Activated B cell treated with CpG ODN at 0.5 μM for 24 hours (primary cell): ENCODE data around the gene FAM193B. TPM values are rescaled to one million over a fixed set of nuclear protein-coding genes. Genes with fewer than 3 reads are reported as not detected.
"Not testable (repeated sequence)": the region's sequence is repeated elsewhere in the genome, so short reads cannot be mapped to it uniquely, and the experiment has no call there.

Experiments used
- ATAC-seq: fragments of 200-7000 bp; cut with Tn5 transposase; one replicate; pipeline ENCODE4 v1.10.0; 2021; ENCODE audit warnings: low read depth, mild to moderate bottlenecking, moderate library complexity
- CTCF ChIA-PET: fragments of 350-600 bp; sonication (Branson Sonifier 250); formaldehyde crosslinking; loops from one replicate; lab custom pipeline; 2021; ENCODE audit warnings: antibody characterized with exemption; lab: Charles Lee
- POLR2A ChIA-PET: fragments of 350-600 bp; sonication (Branson Sonifier 250); formaldehyde crosslinking; loops from one replicate; lab custom pipeline; 2021; ENCODE audit warnings: antibody characterized with exemption; lab: Charles Lee
- DNase-seq: peaks from one replicate; pipeline ENCODE4 v3.0.0; 2022
- H3K27ac Mint-ChIP-seq: one replicate; pipeline ENCODE4 v1.8.0; 2020; ENCODE audit warnings: mixed read lengths
- H3K27me3 Mint-ChIP-seq: one replicate; pipeline ENCODE4 v1.8.0; 2021; ENCODE audit warnings: mixed read lengths
- H3K36me3 Mint-ChIP-seq: one replicate; pipeline ENCODE4 v1.8.0; 2021; ENCODE audit warnings: low read depth, mixed read lengths
- H3K4me1 Mint-ChIP-seq: one replicate; pipeline ENCODE4 v1.8.0; 2021; ENCODE audit warnings: mixed read lengths
- H3K4me3 Mint-ChIP-seq: one replicate; pipeline ENCODE4 v1.8.0; 2020; ENCODE audit warnings: mild to moderate bottlenecking, mixed read lengths
- H3K9me3 Mint-ChIP-seq: one replicate; pipeline ENCODE4 v1.8.0; 2020; ENCODE audit warnings: mixed read lengths
- CTCF ChIP-seq: fragments of 200-600 bp; IDR thresholded peaks from one replicate; pipeline ENCODE4 v1.8.0; 2022; ENCODE audit warnings: antibody characterized with exemption, mild to moderate bottlenecking
- intact Hi-C: fragments of 100-400 bp; cut with micrococcal nuclease; formaldehyde crosslinking; loops from one replicate; pipeline ENCODE4 v1.15.1; 2024
- total RNA-seq: library from RNA; stranded (reverse); gene quantifications from 2 replicates; pipeline ENCODE4 v1.2.3, GENCODE V29; 2022

FAM193B gene
- total RNA-seq, 1 donor from 2014 or later = 121 TPM

GRCh38 chr5:177536386-177536785 is 18.0 kb downstream of the FAM193B start:
- ATAC-seq = no peak
- Mint-ChIP-seq H3K4me3 (no peak overlapping the region), H3K27ac (no peak overlapping the region), H3K27me3 (no peaks in the 10 kb centered on the region), H3K4me1 (no peaks in the 10 kb centered on the region), H3K36me3 (peaks cover 69% of the 10 kb centered on the region), H3K9me3 (no peaks in the 10 kb centered on the region)
- intact Hi-C loops = no loop called here
- CTCF ChIA-PET = no interaction called here
- DNase-seq = no peak
- TF ChIP-seq CTCF = no peak
- POLR2A ChIA-PET = no interaction called here

DNA sequence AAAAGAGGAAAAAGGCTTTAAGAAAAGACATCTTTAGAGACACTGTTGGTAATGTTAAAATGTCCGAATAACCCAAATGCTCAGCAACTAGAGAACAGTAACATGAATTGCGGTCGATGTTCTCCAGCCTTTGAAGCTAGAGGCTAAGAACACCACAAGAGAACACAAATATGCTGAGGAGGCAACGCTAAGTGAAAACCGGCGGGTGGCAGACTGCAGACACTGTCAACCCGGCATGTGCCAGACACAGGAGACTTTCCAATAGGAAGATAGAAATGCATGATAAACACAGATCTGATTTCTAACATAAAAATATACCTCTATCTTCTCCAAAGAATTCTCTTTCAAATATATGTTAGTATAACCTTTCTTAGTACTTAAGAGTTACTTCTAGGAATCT is 19.2 kb downstream of the FAM193B start:
- H3K9me3 Mint-ChIP-seq = no peaks in the 10 kb centered on the region
- no peaks in the 10 kb centered on the region for H3K4me1 Mint-ChIP-seq
- ChIA-PET CTCF (no interaction called here), POLR2A (no interaction called here)
- H3K27me3 Mint-ChIP-seq = no peaks in the 10 kb centered on the region
- DNase-seq (no peak), ATAC-seq (no peak)
- H3K36me3 Mint-ChIP-seq = peaks cover 75% of the 10 kb centered on the region
- TF ChIP-seq CTCF = no peak
- no peak overlapping the region for H3K4me3 Mint-ChIP-seq
- H3K27ac Mint-ChIP-seq = no peak overlapping the region
- intact Hi-C loops = no loop called here

DNA sequence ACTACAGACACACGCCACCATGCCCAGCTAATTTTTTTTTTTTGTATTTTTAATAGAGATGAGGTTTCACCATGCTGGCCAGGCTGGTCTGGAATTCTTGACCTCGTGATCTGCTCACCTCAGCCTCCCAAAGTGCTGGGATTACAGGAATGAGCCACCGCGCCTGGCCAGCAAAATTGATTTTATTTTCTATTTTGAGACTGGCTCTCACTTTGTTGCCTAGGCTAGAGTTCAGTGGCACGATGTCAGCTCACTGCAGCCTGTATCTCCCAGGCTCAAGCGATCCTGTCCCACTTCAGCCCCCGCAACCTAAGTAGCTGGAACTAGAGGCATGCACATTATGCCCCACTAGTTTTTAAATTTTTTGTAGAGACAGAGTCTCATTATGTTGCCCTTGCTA is 19.9 kb downstream of the FAM193B start:
- CTCF ChIA-PET = not testable (repeated sequence)

DNA sequence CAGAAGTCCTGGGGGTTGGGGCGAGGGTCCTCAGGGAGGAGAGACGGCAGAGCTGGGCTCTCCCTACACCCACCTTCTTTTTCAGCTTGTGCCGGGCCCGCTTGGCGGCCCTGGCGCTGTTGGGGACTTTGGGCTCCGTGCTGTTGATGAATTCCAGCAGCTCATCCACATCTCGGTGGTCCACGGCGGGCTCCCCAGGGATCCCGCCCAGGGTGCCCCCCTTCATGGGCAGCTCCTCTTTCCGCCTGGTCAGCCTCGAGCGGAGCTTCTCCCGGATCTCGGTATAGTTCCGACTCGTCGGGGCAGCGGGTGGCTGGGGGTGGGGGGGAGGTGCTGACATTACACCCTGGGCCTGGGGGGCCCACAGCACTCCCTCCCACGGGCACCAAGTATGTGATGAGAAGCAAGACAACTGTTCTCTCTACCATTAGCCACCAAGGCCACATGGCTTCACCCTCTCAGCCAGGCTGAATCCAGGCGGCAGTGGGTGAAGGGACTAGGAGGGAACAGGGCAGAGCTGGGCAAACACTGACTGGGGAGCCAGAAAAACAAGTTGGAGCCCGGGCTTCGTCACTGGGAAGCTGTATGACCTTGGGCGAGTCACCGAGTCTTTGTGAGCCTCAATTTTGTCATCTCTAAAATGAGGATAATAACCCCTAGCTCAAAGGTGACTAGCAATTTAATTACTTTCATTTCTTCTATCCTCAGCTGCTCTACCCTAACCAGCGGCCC is 23.0 kb downstream of the FAM193B start:
- H3K27ac Mint-ChIP-seq = no peak overlapping the region
- no peaks in the 10 kb centered on the region for H3K27me3 Mint-ChIP-seq
- TF ChIP-seq CTCF = no peak
- H3K4me1 Mint-ChIP-seq = no peaks in the 10 kb centered on the region
- no peak overlapping the region for H3K4me3 Mint-ChIP-seq
- intact Hi-C loops = no loop called here
- DNase-seq (no peak), ATAC-seq (no peak)
- ChIA-PET CTCF (interaction anchor here (0.8 kb wide), 1 partner anchor 10 kb away, joined by 3 read pairs; no protein-coding TSS in a partner anchor), POLR2A (interaction anchor here (0.6 kb wide), 1 partner anchor 28 kb away, joined by 4 read pairs; no protein-coding TSS in a partner anchor)
- peaks cover 49% of the 10 kb centered on the region for H3K36me3 Mint-ChIP-seq
- no peaks in the 10 kb centered on the region for H3K9me3 Mint-ChIP-seq

More for the DNA sequence above, 19.9 kb downstream of the FAM193B start:
- peaks cover 73% of the 10 kb centered on the region for H3K36me3 Mint-ChIP-seq
- H3K9me3 Mint-ChIP-seq, H3K27ac Mint-ChIP-seq, H3K4me1 Mint-ChIP-seq, ATAC-seq, H3K4me3 Mint-ChIP-seq, POLR2A ChIA-PET, H3K27me3 Mint-ChIP-seq, intact Hi-C loops, DNase-seq: not testable (repeated sequence)

GRCh38 chr5:177530638-177531037 is 23.7 kb downstream of the FAM193B start:
- POLR2A ChIA-PET = interaction anchor here (0.6 kb wide), 1 partner anchor 27 kb away, joined by 4 read pairs; no protein-coding TSS in a partner anchor
- H3K27ac Mint-ChIP-seq = no peak overlapping the region
- no peaks in the 10 kb centered on the region for H3K4me1 Mint-ChIP-seq
- ATAC-seq (no peak), DNase-seq (no peak)
- no peak for TF ChIP-seq CTCF
- CTCF ChIA-PET = interaction anchor here (0.8 kb wide), 1 partner anchor 9 kb away, joined by 3 read pairs; no protein-coding TSS in a partner anchor
- intact Hi-C loops = no loop called here
- peaks cover 46% of the 10 kb centered on the region for H3K36me3 Mint-ChIP-seq
- H3K27me3 Mint-ChIP-seq = no peaks in the 10 kb centered on the region
- H3K9me3 Mint-ChIP-seq = no peaks in the 10 kb centered on the region
- no peak overlapping the region for H3K4me3 Mint-ChIP-seq
